ENCODE results near the gene XIST. TPM values are rescaled to one million over a fixed set of nuclear protein-coding genes. Genes with fewer than 3 reads are reported as not detected.

Gene XIST
- total and polyA plus RNA-seq, 10 of the 15 experiments (the other 5 are each of a cell fraction or from before 2014, with no cell fraction given) = 39.1 to 787 (median 91.3) TPM

DNA sequence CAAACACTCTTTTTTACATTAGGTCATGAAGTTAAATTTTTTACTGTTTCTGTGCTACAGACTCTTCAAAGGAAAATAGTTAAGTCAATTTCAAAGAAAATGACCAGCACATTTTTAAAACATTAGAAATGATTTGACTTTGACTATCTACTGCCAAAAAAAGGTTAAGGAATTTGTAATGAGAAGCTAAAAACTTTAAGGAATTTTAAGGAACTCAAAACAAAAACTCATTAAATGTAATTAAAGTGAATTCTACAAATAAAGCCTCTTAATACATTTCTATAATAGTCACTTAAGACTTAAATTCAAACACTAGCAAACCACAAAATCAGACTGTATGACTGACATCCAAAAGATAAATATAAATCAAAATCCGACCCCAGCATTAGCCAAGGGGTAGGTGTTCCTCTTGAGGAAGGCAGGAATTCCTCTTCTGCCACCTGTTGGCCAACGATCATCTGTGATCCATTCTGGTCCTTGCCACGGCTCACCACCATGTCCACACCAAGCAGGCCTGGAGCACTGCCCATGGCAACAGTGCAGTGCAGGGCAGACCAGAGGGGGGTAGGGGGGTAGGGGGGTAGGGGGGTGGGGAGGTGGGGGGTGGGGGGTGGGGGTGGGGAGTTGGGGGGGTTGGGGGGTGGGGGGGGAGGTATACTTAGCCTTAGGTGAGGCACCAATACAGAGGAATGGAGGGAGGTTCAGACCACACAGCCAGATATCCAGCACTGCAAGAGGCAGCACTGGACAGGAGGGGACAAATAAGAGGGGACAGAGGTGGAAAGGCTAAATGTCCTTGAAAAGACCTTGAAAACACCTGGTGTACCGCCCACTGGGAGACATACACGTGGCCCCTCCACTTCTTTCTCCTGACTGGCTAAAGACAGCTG is 2.1 kb downstream of the XIST start:
- no peaks in the 10 kb centered on the region for H3K4me1 ChIP-seq (ENCODE audit: control insufficient read depth, insufficient read depth, low read length)
- RAD21 ChIA-PET (ENCODE audit: unreplicated experiment) = no interaction called here
- peaks cover 62% of the 10 kb centered on the region for H3K79me2 ChIP-seq (ENCODE audit: control insufficient read depth, insufficient read depth, low read length)
- POLR2A ChIA-PET = interaction anchor here (0.8 to 1.3 kb wide), 2 partner anchors 9 to 12 kb away, joined by 3 read pairs; no protein-coding TSS in a partner anchor
- CTCF ChIA-PET = interaction anchor here (0.7 to 1.3 kb wide), 3 partner anchors 12 to 17 kb away, joined by 3 to 8 read pairs (median 6); no protein-coding TSS in a partner anchor
- SMC1A ChIA-PET (ENCODE audit: uncharacterized antibody, unreplicated experiment) = interaction anchor here (1.3 to 2.5 kb wide), 2 partner anchors 12 to 166 kb away, joined by 4 to 8 read pairs; no protein-coding TSS in a partner anchor
- H2AFZ ChIP-seq (ENCODE audit: control insufficient read depth, low read depth, low read length) = no peak overlapping the region
- WGBS (ENCODE audit: insufficient coverage, insufficient replicate concordance, low lambda C conversion rate, missing lambda C conversion rate) = 6% methylated on average over 5 of the region's 5 CpGs
- DNase-seq (ENCODE audit: low read depth, low spot score) = peak; percentile 62
- FAIRE-seq = peak; percentile 88
- no peak overlapping the region for H3K9ac ChIP-seq (ENCODE audit: control insufficient read depth, insufficient read depth, low read length)
- in situ Hi-C loops (cut with MboI) (loop anchor here (10.0 kb wide), 3 partner anchors 494 to 1576 kb away; partner anchors contain the start of gene RPS4X), intact Hi-C loops (cut with micrococcal nuclease; ENCODE audit: unreplicated experiment) (loop anchor here (1.0 kb wide), 1 partner anchor 94 kb away; no protein-coding TSS in a partner anchor)
- ATAC-seq = peak; percentile 8; the same call in 2 of the 3 replicates
- no TSS peak for BruUV-seq (replicated peaks)
- peaks cover 7% of the 10 kb centered on the region for H4K20me1 ChIP-seq (ENCODE audit: control insufficient read depth, insufficient read depth)
- peak overlapping the region; percentile 53; the same call in 1 of the 2 replicates for H3K4me2 ChIP-seq (ENCODE audit: control insufficient read depth, insufficient read depth)
- H3K36me3 ChIP-seq (ENCODE audit: control insufficient read depth in 2 of 2, insufficient read depth in 2 of 2, low read length in 1 of 2) = peaks cover 0 to 3% of the 10 kb centered on the region in 2 experiments; a peak in 1 of 4 replicates
- H3K4me3 ChIP-seq = peak overlapping the region; percentile 60
- no peak overlapping the region for H3K27ac ChIP-seq (ENCODE audit: control insufficient read depth, insufficient read depth)
- no peaks in the 10 kb centered on the region for H3K9me3 ChIP-seq (replicated peaks; ENCODE audit: control insufficient read depth, insufficient read depth, low read length)
- H3K27me3 ChIP-seq (replicated peaks in 1 of 2; ENCODE audit: control insufficient read depth in 2 of 2, insufficient read depth in 2 of 2, low read length in 1 of 2) = no peaks in the 10 kb centered on the region
- no peak for TF ChIP-seq TBL1XR1 (IDR thresholded peaks at IDR 0.05; ENCODE audit: low read depth, low read length)
- no peak for TF ChIP-seq TARDBP (IDR thresholded peaks at IDR 0.05; ENCODE audit: borderline replicate concordance)
- TF ChIP-seq HDAC6 (IDR thresholded peaks at IDR 0.05; ENCODE audit: unreplicated experiment) = no peak
- TF ChIP-seq HDGF (IDR thresholded peaks at IDR 0.05) = no peak
- no peak for TF ChIP-seq EGR1 (IDR thresholded peaks at IDR 0.05; ENCODE audit: borderline replicate concordance in 1 of 2, low read depth in 2 of 2, low read length in 2 of 2)
- TF ChIP-seq, protein P1, sequence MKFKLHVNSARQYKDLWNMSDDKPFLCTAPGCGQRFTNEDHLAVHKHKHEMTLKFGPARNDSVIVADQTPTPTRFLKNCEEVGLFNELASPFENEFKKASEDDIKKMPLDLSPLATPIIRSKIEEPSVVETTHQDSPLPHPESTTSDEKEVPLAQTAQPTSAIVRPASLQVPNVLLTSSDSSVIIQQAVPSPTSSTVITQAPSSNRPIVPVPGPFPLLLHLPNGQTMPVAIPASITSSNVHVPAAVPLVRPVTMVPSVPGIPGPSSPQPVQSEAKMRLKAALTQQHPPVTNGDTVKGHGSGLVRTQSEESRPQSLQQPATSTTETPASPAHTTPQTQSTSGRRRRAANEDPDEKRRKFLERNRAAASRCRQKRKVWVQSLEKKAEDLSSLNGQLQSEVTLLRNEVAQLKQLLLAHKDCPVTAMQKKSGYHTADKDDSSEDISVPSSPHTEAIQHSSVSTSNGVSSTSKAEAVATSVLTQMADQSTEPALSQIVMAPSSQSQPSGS (IDR thresholded peaks at IDR 0.05; ENCODE audit: low read length) = no peak
- no peak for TF ChIP-seq NR2C1 (IDR thresholded peaks at IDR 0.05)
- TF ChIP-seq, protein P2, sequence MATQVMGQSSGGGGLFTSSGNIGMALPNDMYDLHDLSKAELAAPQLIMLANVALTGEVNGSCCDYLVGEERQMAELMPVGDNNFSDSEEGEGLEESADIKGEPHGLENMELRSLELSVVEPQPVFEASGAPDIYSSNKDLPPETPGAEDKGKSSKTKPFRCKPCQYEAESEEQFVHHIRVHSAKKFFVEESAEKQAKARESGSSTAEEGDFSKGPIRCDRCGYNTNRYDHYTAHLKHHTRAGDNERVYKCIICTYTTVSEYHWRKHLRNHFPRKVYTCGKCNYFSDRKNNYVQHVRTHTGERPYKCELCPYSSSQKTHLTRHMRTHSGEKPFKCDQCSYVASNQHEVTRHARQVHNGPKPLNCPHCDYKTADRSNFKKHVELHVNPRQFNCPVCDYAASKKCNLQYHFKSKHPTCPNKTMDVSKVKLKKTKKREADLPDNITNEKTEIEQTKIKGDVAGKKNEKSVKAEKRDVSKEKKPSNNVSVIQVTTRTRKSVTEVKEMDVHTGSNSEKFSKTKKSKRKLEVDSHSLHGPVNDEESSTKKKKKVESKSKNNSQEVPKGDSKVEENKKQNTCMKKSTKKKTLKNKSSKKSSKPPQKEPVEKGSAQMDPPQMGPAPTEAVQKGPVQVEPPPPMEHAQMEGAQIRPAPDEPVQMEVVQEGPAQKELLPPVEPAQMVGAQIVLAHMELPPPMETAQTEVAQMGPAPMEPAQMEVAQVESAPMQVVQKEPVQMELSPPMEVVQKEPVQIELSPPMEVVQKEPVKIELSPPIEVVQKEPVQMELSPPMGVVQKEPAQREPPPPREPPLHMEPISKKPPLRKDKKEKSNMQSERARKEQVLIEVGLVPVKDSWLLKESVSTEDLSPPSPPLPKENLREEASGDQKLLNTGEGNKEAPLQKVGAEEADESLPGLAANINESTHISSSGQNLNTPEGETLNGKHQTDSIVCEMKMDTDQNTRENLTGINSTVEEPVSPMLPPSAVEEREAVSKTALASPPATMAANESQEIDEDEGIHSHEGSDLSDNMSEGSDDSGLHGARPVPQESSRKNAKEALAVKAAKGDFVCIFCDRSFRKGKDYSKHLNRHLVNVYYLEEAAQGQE (IDR thresholded peaks at IDR 0.05; ENCODE audit: low read depth, low read length) = no peak
- no peak for TF ChIP-seq EZH2 (IDR thresholded peaks at IDR 0.05; ENCODE audit: borderline replicate concordance, control insufficient read depth, low read depth, low read length)
- no peak for TF ChIP-seq SIN3A (IDR thresholded peaks at IDR 0.05; ENCODE audit: low read depth, low read length)
- TF ChIP-seq, protein P3, sequence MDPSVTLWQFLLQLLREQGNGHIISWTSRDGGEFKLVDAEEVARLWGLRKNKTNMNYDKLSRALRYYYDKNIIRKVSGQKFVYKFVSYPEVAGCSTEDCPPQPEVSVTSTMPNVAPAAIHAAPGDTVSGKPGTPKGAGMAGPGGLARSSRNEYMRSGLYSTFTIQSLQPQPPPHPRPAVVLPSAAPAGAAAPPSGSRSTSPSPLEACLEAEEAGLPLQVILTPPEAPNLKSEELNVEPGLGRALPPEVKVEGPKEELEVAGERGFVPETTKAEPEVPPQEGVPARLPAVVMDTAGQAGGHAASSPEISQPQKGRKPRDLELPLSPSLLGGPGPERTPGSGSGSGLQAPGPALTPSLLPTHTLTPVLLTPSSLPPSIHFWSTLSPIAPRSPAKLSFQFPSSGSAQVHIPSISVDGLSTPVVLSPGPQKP (IDR thresholded peaks at IDR 0.05; ENCODE audit: low read depth, low read length) = no peak
- TF ChIP-seq RAD21 (IDR thresholded peaks at IDR 0.05; ENCODE audit: insufficient read depth, low read depth, low read length) = peak; percentile 39; the same call in 1 of the 2 replicates
- TF ChIP-seq NFYB (IDR thresholded peaks at IDR 0.05; ENCODE audit: insufficient read depth, low read depth, low read length) = no peak
- no peak for TF ChIP-seq POLR2A (IDR thresholded peaks at IDR 0.05; ENCODE audit: low read depth, low read length)
- TF ChIP-seq POLR2AphosphoS5 (IDR thresholded peaks at IDR 0.05; ENCODE audit: low read length) = no peak
- no peak for TF ChIP-seq CBX3 (IDR thresholded peaks at IDR 0.05; ENCODE audit: borderline replicate concordance, low read depth)
- TF ChIP-seq PAX8 (IDR thresholded peaks at IDR 0.05) = no peak
- TF ChIP-seq SMC3 (IDR thresholded peaks at IDR 0.05; ENCODE audit: borderline replicate concordance, low read length) = peak; percentile 28; the same call in 1 of the 2 replicates
